NCI-H526 (cell line): ENCODE results near the gene SLC24A4.
A peak's percentile ranks its signal among the peaks of the same experiment; 100 is the strongest.

Experiments used
- DNase-seq, 2 experiments: peaks; one replicate each; lab custom pipeline; 2025; lab: John Stamatoyannopoulos, UW

Gene SLC24A4

DNA sequence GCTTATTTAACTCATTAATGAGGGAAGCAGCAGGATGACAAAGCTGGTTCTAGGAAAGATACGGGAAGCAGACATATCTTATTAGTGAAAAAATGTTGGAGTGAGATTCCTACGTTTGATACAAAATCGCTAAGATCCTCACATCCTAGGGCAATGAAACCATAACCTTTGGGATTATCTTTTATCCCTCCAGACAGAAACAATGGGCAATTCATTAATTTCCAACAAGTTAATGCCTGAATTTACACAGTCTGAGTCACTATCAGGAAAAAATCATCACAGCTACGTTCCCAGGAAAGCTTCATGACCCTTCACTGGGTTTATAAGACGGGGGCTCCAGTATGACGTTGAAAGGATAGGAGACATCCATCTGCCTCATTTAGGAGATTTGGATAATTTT lies 45.0 kb downstream of the SLC24A4 start:
- no peak for DNase-seq

- DNase-seq, result no peak
Measured at GRCh38 chr14:92369097-92369496, 46.1 kb downstream of the SLC24A4 start.

DNA sequence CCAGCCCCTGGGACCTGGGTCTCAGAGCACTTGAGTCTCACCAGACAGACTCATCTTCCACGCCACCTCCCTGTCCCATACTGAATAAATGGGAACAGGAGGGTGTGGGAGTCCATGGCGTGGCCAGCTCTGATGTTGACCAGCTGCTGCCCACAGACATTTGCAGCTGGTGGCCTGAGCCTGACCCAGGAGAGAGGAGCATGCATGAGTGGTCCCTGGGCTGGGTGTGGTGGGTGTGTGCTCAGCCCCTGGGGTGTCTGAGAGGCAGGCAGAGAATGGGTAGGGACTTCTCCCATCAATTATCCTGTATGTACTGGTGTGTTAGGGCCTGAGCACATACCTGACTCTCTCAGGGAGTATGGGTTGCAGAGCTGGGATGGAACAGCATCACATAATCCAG lies 49.3 kb downstream of the SLC24A4 start:
- no peak for DNase-seq

DNA sequence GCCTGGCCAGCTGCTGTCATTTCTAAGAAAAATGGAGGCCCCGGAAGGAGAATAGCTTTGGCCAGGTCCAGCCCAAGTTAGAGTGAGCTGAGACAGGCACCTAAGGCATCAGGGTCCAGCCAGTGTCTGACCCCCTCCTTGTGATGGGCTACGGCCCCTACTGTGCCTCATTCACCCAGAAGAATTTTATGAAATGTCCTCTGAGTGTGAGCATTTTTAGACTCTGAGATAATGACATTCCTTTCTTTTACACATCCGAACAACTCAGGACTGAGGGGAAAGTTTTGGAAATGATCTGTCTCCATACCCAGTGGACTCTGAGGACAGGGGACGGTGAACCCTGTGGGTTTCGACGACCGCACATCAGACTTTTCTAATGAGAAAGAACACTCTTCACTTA lies 50.4 kb downstream of the SLC24A4 start:
- DNase-seq, result no peak

DNA sequence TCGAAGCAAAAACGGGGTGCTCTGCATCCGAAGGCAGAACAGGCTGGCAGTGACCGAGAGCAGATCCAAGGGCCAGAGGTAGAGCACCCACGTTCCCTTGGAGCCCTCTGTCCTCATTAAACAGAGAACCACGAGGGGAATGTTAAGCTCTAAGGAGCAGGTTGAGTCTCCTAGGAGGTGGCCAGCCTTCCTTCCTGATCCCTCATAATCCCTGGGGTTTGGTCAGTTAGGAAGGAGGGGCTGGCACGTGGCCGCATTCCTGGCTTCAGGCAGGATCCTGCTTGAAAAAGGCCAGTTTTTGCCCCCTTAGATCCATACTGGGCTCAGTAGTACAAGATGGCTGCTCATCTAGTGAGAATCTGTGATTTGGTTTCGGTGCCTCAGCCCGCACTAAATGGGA lies 57.2 kb downstream of the SLC24A4 start:
- DNase-seq, result no peak

DNA sequence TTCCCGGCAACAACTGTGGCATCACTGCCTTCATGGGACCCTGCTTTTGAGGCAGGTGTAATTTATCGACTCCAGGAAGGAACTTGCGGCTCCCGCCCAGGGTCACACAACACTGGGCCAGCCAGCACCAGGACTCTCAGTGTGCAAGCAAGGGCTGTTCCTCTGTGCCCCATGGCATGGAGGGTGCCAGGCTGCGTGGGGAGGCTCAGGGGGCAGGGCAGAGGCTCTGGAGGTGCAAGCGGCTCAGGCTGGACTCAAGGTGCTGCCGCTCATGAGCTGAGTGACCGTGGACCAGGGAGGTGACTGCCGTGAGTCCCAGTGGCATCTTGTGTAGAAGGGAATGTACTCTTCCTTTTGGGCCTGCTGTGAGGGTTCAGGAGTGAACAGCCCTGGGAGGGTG lies 57.6 kb downstream of the SLC24A4 start:
- DNase-seq, result no peak

GRCh38 chr14:92382677-92383076 lies 59.7 kb downstream of the SLC24A4 start:
- peak in 1 of 2 experiments; percentile 14 for DNase-seq

DNA sequence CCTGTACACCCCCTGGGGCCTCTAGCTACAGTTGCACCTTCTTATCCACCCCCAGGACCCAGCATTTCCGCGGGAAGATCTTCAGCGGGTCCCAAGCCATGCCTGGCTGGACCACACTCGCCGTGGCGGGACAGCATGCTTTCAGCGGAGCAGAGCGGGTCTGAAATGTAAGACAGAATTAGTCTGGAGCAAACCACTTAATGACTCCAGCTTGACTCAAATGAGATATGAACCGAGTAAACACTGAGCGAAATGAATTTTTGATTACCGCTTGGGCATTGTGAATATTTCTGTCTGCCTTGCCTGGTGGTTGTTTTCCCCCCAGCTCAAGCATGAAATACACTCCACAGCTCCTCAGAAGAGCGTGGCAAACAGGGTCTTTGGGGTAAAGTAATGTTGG lies 60.8 kb downstream of the SLC24A4 start:
- DNase-seq, result no peak

GRCh38 chr14:92384461-92385133 lies 61.6 kb downstream of the SLC24A4 start:
- no peak for DNase-seq

DNA sequence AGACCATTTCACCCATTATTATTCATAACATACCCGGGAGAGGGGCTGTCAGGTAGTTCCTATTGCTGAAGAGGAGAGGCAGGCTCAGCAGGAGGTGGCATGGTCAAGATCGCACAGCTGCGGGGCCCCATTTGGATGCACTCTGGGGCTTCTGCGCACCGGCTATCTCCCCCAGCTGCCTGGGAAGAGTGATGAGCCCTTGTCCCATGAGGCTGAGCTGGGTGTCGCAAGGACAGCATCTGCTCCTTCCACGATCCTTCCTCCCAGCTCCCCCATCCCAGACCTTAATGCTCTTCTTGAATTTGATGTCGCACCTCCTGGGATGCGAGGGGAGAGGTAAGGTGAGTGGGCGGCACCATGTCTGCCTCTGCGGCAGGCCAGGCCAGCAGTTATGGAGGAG lies 62.6 kb downstream of the SLC24A4 start:
- DNase-seq, result no peak

DNA sequence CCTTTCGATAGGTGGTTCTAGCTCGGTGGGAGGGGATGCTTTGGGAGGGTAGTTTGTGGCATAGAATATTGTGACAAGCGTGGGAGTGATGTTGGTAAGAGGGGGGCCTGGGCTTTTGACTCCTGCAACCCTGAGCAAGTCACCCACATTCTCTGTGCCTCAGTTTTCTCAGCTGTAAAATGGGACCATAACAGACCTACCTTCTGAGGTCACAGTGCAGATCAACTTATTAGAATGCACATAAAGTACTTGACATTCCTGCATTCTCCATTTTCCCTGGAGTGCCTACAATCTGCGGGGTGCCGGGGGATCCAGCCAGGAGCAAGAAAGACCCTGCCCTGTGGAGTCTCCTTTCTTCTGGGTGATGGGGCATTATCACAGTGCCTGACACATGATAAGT lies 63.2 kb downstream of the SLC24A4 start:
- no peak for DNase-seq

DNA sequence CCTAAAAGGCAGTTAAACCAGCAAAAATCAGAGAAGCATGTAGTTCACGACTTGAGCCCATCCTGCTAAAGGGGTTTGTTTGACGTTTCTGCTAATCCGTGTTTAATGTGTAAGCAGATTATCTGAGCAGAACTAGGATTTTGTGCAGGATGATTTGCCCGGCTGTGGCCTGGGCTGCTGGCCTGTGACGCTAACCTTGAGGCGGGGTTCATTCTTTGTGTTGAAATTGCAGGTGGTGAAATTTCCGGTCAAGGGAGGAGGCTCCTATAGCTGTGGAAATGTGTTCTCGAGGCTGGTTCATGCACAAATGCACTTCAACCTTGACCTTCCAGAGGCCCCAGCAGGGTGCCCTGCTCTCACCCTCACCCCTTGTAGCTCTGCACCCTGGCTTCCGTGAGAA lies 63.7 kb downstream of the SLC24A4 start:
- no peak for DNase-seq

GRCh38 chr14:92387578-92387977 lies 64.6 kb downstream of the SLC24A4 start:
- DNase-seq, result no peak

GRCh38 chr14:92389598-92390158 lies 66.7 kb downstream of the SLC24A4 start:
- no peak for DNase-seq

GRCh38 chr14:92391726-92392125 lies 68.8 kb downstream of the SLC24A4 start:
- no peak for DNase-seq

DNA sequence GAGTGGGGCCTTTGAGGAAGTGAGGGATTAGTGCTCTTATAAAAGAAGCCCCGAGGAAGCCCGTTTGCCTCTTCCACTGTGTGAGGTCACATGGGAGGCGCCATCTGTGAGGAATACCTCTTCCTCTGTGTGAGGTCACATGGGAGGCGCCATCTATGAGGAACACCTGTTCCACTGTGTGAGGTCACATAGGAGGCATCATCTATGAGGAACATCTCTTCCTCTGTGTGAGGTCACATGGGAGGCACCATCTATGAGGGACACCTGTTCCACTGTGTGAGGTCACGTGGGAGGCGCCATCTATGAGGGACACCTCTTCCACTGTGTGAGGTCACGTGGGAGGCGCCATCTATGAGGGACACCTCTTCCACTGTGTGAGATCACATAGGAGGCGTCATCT lies 69.7 kb downstream of the SLC24A4 start:
- DNase-seq, result no peak

DNA sequence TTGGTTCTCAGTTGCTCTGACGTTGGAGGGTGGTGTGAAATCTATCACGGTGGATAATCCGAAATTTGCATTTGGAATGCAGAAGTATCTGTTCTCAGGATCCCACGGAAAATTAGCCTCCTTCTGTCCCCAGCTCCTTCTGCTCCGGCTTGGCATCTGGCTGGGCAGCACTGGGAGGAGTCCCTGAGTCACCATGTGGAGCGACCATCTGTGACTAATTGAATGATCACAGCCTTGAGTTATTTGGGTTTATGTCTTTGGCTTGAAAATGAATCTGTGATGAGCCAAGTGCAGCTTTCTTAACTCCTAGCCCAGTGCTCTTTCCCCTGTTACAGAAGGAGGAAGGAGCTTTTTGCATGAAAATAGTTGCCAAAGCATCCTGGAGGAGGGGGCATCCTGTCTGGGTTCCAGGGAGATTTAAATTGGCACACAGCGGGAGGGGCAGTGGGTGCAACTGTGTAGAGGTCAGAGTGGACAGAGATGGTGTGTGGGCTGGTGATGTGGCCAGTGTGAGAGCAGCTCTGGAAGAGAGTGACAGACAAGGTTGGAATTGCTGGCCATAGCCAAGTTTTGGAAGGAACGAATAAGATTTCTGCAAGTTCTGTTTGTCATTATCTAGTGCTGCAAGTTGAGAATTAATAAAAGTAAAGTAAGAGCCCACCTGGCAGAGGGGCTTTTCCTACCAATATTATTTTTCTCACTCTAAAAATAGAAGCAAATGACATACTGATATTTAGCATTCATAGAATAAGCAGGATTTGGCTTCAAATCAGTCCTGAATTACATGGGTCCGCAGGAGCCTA lies 74.4 kb downstream of the SLC24A4 start:
- DNase-seq, result no peak

GRCh38 chr14:92397953-92398564 lies 75.1 kb downstream of the SLC24A4 start:
- no peak for DNase-seq

DNA sequence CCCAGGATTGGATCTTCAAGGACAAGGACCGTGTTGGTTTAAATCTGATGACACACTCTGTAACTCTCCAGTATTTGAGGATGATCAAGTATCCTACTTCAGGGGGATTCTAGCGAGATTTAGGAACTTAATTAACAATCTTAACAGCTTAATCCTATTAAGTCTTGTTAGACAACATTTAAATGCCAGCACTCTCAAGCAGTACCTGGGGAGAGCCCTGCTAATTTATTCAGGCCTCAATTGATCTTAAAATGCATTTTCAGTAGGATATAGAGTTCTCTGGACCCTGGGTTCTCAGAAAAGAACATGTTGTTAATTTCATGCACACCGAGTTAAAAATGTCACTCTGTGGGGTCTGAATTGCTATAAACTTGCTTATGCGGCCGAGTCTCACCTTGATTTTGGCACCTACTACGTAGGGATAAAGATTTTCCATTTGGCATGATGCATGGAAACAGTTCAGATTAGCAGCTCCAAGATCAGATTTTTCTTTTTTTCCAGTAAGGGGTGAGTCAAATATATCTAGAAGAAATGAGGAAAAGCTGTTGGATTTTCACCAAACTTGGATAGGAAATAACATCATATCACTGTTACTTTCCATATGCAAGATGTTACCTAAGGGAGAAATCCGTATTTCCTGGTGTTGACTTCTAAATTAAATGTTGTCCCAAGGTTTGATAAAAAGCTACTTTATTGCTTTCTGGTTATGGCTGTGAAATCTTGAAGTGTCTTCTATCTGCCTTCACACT lies 76.1 kb downstream of the SLC24A4 start:
- no peak for DNase-seq

- DNase-seq, result no peak
Measured at GRCh38 chr14:92400579-92401444, 77.8 kb downstream of the SLC24A4 start.

DNA sequence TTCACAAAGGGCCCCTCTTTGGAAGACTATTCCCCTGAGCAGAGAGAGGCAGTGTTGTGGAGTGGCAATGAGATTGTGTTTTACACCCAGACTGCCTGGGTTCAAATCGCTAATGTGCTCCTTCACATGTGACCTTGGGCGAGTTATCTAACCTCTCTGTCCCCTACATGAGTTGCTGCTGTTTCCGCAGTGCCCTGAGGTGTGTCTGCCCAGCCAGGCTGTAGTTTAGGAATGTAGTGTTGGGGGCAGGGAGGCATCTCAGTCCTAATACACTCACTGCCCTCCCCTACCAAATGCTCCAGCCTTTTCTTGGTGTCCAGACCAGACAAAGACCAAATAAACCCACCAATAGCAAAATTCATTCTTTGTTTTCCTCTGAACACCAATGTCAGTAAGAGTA lies 78.6 kb downstream of the SLC24A4 start:
- DNase-seq, result no peak
